Thoracic aorta (tissue), 2 donors: ENCODE measurements around the gene PCDH9. TPM values are rescaled to one million over a fixed set of nuclear protein-coding genes. Genes with fewer than 3 reads are reported as not detected.

Experiments used
- ATAC-seq: fragments of 150-250 bp; one replicate; pipeline ENCODE4 v1.8.0; 2017; ENCODE audit warnings: low read depth; ENCODE audit not compliant: insufficient number of reproducible peaks, low FRiP score
- DNase-seq: peaks from one replicate; pipeline ENCODE4 v3.0.0-alpha.2; 2020; ENCODE audit warnings: low spot score
- H3K27ac ChIP-seq, 2 donors: fragments of 200-600 bp; sonication (generic); 1 replicate in 1 of 2; 2 replicates in 1 of 2; pipeline ENCODE4 v1.5.1; 2016; ENCODE audit warnings: mild to moderate bottlenecking in 2 of 2, moderate library complexity in 2 of 2
- H3K27me3 ChIP-seq: fragments of 200-600 bp; sonication (generic); replicated peaks from 2 replicates; pipeline ENCODE4 v1.6.0; 2016; ENCODE audit warnings: mild to moderate bottlenecking; ENCODE audit not compliant: insufficient read depth
- H3K36me3 ChIP-seq: fragments of 200-600 bp; sonication (generic); one replicate; pipeline ENCODE4 v1.5.1; 2016
- H3K4me1 ChIP-seq, 2 donors: fragments of 200-600 bp; sonication (generic); 1 replicate in 1 of 2; 2 replicates in 1 of 2; pipeline versions ENCODE4 v1.5.1 to v1.6.0; 2016; ENCODE audit warnings: low read depth in 2 of 2, mild to moderate bottlenecking in 1 of 2; ENCODE audit not compliant: control insufficient read depth in 1 of 2
- H3K4me3 ChIP-seq: fragments of 200-600 bp; sonication (generic); 2 replicates; pipeline ENCODE4 v1.5.1; 2016; ENCODE audit warnings: mild to moderate bottlenecking
- H3K9me3 ChIP-seq: fragments of 200-600 bp; sonication (generic); 2 replicates; pipeline ENCODE4 v1.5.1; 2016
- total RNA-seq, 2 donors: library from RNA; depleted of rRNA; stranded (reverse); fragments of >200 nt; gene quantifications; one replicate each; pipeline versions ENCODE4 v1.1.0 to v1.2.3, GENCODE V29; 2016
- TF ChIP-seq, protein P1 (sequence below): fragments of 200-600 bp; sonication (generic); IDR thresholded peaks from one replicate; pipeline ENCODE4 v1.5.1; 2019; ENCODE audit warnings: antibody characterized with exemption

Gene PCDH9
- total RNA-seq, 2 donors from 2014 or later = 12.3 to 15.3 TPM

DNA sequence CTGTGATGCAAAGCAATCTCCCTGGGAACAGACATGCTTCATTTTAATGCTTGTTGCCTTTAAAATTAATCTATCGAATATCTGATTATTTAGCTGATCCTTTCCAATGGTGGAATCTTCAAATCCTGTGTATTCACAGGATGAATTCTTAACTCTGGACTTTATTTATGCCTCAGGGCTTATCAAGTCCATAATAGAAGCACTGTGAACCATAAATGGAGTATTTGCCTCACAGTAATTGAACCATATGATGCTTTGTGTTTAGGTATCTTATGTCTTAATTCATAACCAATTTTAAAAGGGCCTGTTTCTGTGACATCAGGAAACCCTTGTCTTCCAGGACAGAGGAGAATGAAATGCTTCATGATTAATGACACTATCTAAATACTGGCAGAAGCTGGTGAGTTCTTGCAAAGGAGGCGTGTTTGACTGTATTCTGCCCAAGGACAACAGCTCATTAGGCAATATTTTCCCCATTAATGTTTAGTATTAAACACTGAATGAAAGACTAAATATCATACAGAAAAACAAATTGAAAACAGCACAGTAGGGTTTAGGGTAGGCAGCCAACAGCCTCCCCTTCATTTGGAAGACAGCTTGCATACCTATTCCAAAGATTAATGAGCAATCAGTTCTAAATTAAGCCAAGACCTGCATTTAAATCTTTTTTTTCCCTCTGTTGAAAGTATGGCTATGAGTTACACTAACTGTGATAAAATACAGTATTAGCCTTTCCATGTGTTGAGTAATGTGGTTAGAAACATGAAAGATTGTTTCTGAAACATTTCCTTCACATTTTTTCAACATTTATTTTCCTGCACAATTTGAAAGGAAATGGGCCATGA is 709.4 kb downstream of the PCDH9 start:
- Histone ChIP-seq H3K27ac (no peak overlapping the region), H3K36me3 (no peaks in the 10 kb centered on the region), H3K27me3 (no peaks in the 10 kb centered on the region), H3K4me1 (no peaks in the 10 kb centered on the region), H3K4me3 (no peak overlapping the region), H3K9me3 (no peaks in the 10 kb centered on the region)
- DNase-seq (no peak), ATAC-seq (no peak)
- TF ChIP-seq, protein P1, sequence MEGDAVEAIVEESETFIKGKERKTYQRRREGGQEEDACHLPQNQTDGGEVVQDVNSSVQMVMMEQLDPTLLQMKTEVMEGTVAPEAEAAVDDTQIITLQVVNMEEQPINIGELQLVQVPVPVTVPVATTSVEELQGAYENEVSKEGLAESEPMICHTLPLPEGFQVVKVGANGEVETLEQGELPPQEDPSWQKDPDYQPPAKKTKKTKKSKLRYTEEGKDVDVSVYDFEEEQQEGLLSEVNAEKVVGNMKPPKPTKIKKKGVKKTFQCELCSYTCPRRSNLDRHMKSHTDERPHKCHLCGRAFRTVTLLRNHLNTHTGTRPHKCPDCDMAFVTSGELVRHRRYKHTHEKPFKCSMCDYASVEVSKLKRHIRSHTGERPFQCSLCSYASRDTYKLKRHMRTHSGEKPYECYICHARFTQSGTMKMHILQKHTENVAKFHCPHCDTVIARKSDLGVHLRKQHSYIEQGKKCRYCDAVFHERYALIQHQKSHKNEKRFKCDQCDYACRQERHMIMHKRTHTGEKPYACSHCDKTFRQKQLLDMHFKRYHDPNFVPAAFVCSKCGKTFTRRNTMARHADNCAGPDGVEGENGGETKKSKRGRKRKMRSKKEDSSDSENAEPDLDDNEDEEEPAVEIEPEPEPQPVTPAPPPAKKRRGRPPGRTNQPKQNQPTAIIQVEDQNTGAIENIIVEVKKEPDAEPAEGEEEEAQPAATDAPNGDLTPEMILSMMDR = no peak

DNA sequence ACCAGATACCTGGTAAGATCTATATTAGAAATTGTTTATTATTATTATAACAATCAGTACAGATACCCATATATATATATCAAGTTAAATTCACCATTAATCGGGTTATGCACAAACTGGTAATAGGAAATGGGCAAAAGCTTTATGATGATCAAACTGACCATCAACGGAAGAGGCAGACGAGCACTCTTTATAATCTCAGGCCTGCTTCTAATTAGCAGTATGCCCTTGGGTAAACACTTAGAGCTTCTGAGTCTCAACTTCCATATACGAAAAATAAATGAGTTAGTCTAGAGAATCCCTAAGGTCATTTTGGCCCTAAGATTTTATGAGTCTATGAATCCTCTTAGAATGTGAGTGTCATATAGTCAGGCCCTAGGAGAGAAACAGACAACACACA is 710.9 kb downstream of the PCDH9 start:
- DNase-seq (no peak), ATAC-seq (no peak)
- Histone ChIP-seq H3K9me3 (no peaks in the 10 kb centered on the region), H3K27me3 (no peaks in the 10 kb centered on the region), H3K4me3 (no peak overlapping the region), H3K4me1 (no peaks in the 10 kb centered on the region), H3K36me3 (no peaks in the 10 kb centered on the region), H3K27ac (no peak overlapping the region)
- TF ChIP-seq, protein P1 = no peak

DNA sequence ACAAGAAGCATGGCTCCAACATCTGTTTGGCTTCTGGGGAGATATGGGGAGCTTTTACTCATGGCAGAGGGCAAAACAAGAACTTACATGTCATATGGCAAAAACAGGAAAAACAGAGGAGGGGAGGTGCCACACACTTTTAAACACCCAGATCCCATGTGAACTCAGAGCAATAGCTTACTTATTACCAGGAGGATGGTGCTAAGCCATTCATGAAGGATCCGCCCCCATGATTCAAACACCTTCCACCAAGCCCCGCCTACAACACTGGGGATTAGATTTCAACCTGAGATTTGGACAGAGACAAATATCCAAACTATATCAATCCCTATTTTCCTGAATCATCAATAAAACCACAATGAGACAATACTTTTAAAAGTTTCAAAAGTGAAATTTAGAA is 712.1 kb downstream of the PCDH9 start:
- ATAC-seq (no peak), DNase-seq (no peak)
- no peaks in the 10 kb centered on the region for H3K9me3 ChIP-seq
- no peak overlapping the region for H3K4me3 ChIP-seq
- H3K27ac ChIP-seq = no peak overlapping the region
- no peaks in the 10 kb centered on the region for H3K36me3 ChIP-seq
- TF ChIP-seq, protein P1 = no peak
- no peaks in the 10 kb centered on the region for H3K4me1 ChIP-seq
- no peaks in the 10 kb centered on the region for H3K27me3 ChIP-seq

DNA sequence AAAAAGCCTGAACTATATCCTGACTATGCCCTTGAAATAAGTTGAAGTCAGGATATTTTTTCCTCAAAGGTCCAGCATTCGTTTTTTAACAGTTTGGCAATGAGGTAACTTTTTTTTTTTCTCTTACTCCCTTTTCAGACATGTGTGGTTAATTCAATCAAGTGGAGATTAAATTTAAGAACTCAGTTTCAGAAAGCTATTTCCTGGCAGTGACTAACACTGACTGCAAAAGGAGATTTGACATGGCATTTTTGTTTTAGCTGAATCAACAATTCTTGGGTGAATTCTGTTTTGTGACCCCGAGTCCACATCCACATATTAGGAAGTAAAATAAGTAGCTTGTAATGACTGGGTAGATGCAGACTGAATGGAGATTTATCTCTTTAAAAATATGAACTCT is 716.4 kb downstream of the PCDH9 start:
- Histone ChIP-seq H3K4me3 (no peak overlapping the region), H3K27me3 (no peaks in the 10 kb centered on the region), H3K27ac (no peak overlapping the region), H3K9me3 (no peaks in the 10 kb centered on the region), H3K36me3 (no peaks in the 10 kb centered on the region), H3K4me1 (no peaks in the 10 kb centered on the region)
- TF ChIP-seq, protein P1 = no peak
- DNase-seq (no peak), ATAC-seq (no peak)

DNA sequence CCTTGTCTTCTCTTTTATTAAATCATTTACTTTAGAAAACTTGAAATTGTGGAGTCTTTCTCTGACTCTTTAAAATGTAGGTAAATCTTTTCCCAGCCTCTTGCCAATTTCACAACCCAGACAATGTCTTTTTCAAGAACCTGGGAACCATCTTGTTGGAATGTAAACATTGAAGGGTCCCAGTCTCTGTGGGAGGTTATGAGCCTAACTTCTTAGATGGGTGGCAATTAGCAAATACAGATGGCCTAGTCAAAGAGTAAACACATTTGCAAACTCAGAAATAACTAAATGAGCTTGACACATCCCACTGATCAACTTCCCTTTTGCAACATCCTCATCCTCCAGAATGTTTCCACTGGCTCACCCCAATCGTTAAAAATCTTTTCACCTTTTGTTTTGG is 721.0 kb downstream of the PCDH9 start:
- Histone ChIP-seq H3K4me3 (no peak overlapping the region), H3K4me1 (no peaks in the 10 kb centered on the region), H3K27ac (no peak overlapping the region), H3K27me3 (no peaks in the 10 kb centered on the region), H3K36me3 (no peaks in the 10 kb centered on the region), H3K9me3 (no peaks in the 10 kb centered on the region)
- ATAC-seq = no peak
- no peak for DNase-seq
- TF ChIP-seq, protein P1 = no peak
